Stomach (tissue), 9 donors: ENCODE measurements around the gene CEMIP. TPM values are rescaled to one million over a fixed set of nuclear protein-coding genes. Genes with fewer than 3 reads are reported as not detected.

Experiments used
- DNase-seq, 2 donors: peaks; one replicate each; pipeline versions ENCODE4 v3.0.0 to v3.0.0-alpha.2; 2013 to 2019
- H3K27ac ChIP-seq, 5 donors: fragments of 200-600 bp in 4 of 5; sonication (generic) in 4 of 5; one replicate each; pipeline ENCODE4 v1.5.1; 2013 to 2019; ENCODE audit warnings: mild to moderate bottlenecking in 1 of 5, moderate library complexity in 1 of 5
- H3K27me3 ChIP-seq, 3 donors: fragments of 200-600 bp; sonication (generic); one replicate each; pipeline ENCODE4 v1.5.1; 2017 to 2019; ENCODE audit warnings: mixed run types in 1 of 3
- H3K36me3 ChIP-seq, 4 donors: fragments of 200-600 bp; sonication (generic); 1 replicate in 3 of 4; 2 replicates in 1 of 4; pipeline ENCODE4 v1.5.1; 2016 to 2019
- H3K4me1 ChIP-seq, 4 donors: fragments of 200-600 bp; sonication (generic); one replicate each; pipeline ENCODE4 v1.5.1; 2016 to 2019
- H3K4me3 ChIP-seq, 4 donors: fragments of 200-600 bp; sonication (generic) in 3 of 4; one replicate each; pipeline ENCODE4 v1.5.1; 2016 to 2019; ENCODE audit warnings: mild to moderate bottlenecking in 1 of 4
- H3K9me3 ChIP-seq, 4 donors: fragments of 200-600 bp; sonication (generic); one replicate each; pipeline ENCODE4 v1.5.1; 2016 to 2019
- CTCF ChIP-seq, 7 experiments: fragments of 450-650 bp in 4 of 7; fragments of 200-600 bp in 3 of 7; sonication (generic) in 3 of 7; IDR thresholded peaks; one replicate each; pipeline ENCODE4 v1.5.1; 2016 to 2019; ENCODE audit warnings: antibody characterized with exemption in 7 of 7, control low read depth in 2 of 7, mild to moderate bottlenecking in 1 of 7
- EP300 ChIP-seq: sonication (generic); formaldehyde crosslinking; IDR thresholded peaks from one replicate; pipeline ENCODE4 v1.6.1; 2017; ENCODE audit warnings: antibody characterized with exemption
- POLR2A ChIP-seq, 4 donors: fragments of 450-650 bp; IDR thresholded peaks; one replicate each; pipeline ENCODE4 v1.6.1; 2016; ENCODE audit warnings: antibody characterized with exemption in 4 of 4, control low read depth in 2 of 4, mild to moderate bottlenecking in 1 of 4, moderate library complexity in 1 of 4
- POLR2AphosphoS5 ChIP-seq, 3 donors: sonication (generic); formaldehyde crosslinking; IDR thresholded peaks; one replicate each; pipeline ENCODE4 v1.6.1; 2016; ENCODE audit warnings: antibody characterized with exemption in 3 of 3
- WGBS, 5 donors: extraction: QIAGEN DNeasy Blood & Tissue Kit in 3 of 5; methylation state at CpG; one replicate each; pipeline versions ENCODE4 v1.1.5 to v1.1.7; 2013 to 2018; 5-methylcytosine and 5-hydroxymethylcytosine counted together
- intact Hi-C: fragments of 100-400 bp; cut with DNase I; formaldehyde crosslinking; loops from one replicate; pipeline ENCODE4 v1.15.1; 2023; ENCODE audit warnings: low total_unique reads
- polyA plus RNA-seq, 3 donors: library from polyadenylated mRNA; stranded (reverse); fragments of 200-250 nt; gene quantifications; one replicate each; pipeline ENCODE4 v1.2.3, GENCODE V29; 2013
- total RNA-seq, 5 donors: library from RNA; depleted of rRNA; stranded (reverse); fragments of >200 nt; gene quantifications; one replicate each; pipeline versions ENCODE4 v1.1.0 to v1.2.3, GENCODE V29; 2014 to 2016
- donor health status: healthy with polysubstance abuse.
- donor health status: Bipolar disorder and iron deficiency.
- donor health status: healthy.

CEMIP gene
- total and polyA plus RNA-seq, 8 donors, result 0.53 to 2.6 (median 1.4) TPM; not detected in 4

GRCh38 chr15:80923668-80924067 lies 144.5 kb downstream of the CEMIP start:
- Histone ChIP-seq H3K27ac (no peak overlapping the region), H3K4me3 (no peak overlapping the region), H3K27me3 (no peaks in the 10 kb centered on the region), H3K9me3 (no peaks in the 10 kb centered on the region), H3K36me3 (peaks cover 0 to 20% (median 9%) of the 10 kb centered on the region in 4 donors), H3K4me1 (no peaks in the 10 kb centered on the region)
- intact Hi-C loops, result no loop called here
- DNase-seq, result no peak
- WGBS, 5 donors, result 86 to 96% (median 94%) methylated on average over 6 of the region's 6 CpGs
- TF ChIP-seq POLR2AphosphoS5 (IDR thresholded peaks at IDR 0.05), result no peak
- no peak for TF ChIP-seq POLR2A (IDR thresholded peaks at IDR 0.05)
- no peak for TF ChIP-seq EP300
- no peak for TF ChIP-seq CTCF (IDR thresholded peaks at IDR 0.05)

GRCh38 chr15:80924278-80924677 lies 145.1 kb downstream of the CEMIP start:
- 91 to 96% (median 94%) methylated on average over 3 to 4 of the region's 4 CpGs for WGBS, 5 donors
- Histone ChIP-seq H3K27ac (no peak overlapping the region), H3K27me3 (no peaks in the 10 kb centered on the region), H3K4me1 (no peaks in the 10 kb centered on the region), H3K36me3 (peaks cover 0 to 20% (median 9%) of the 10 kb centered on the region in 4 donors), H3K4me3 (no peak overlapping the region), H3K9me3 (no peaks in the 10 kb centered on the region)
- DNase-seq, result no peak
- intact Hi-C loops, result no loop called here
- TF ChIP-seq POLR2A (IDR thresholded peaks at IDR 0.05), result no peak

GRCh38 chr15:80925597-80926059 lies 146.5 kb downstream of the CEMIP start:
- no peaks in the 10 kb centered on the region for H3K27me3 ChIP-seq
- DNase-seq, result no peak
- H3K4me3 ChIP-seq, result no peak overlapping the region
- H3K27ac ChIP-seq, result no peak overlapping the region
- H3K9me3 ChIP-seq, result no peaks in the 10 kb centered on the region
- 90 to 97% (median 94%) methylated on average over 17 of the region's 17 CpGs for WGBS, 5 donors
- H3K36me3 ChIP-seq, result peaks cover 0 to 20% (median 9%) of the 10 kb centered on the region in 4 donors
- TF ChIP-seq POLR2A (IDR thresholded peaks at IDR 0.05) (no peak), CTCF (IDR thresholded peaks at IDR 0.05) (no peak), POLR2AphosphoS5 (IDR thresholded peaks at IDR 0.05) (no peak), EP300 (no peak)
- H3K4me1 ChIP-seq, result no peaks in the 10 kb centered on the region
- intact Hi-C loops, result no loop called here

- H3K27ac ChIP-seq, result no peak overlapping the region
- no peaks in the 10 kb centered on the region for H3K9me3 ChIP-seq
- intact Hi-C loops, result no loop called here
- peaks cover 0 to 20% (median 8%) of the 10 kb centered on the region in 4 donors for H3K36me3 ChIP-seq
- no peak overlapping the region for H3K4me3 ChIP-seq
- no peaks in the 10 kb centered on the region for H3K4me1 ChIP-seq
- no peak for DNase-seq
- H3K27me3 ChIP-seq, result no peaks in the 10 kb centered on the region
- WGBS, 5 donors, result 89 to 96% (median 93%) methylated on average over 3 of the region's 3 CpGs
- no peak for TF ChIP-seq POLR2AphosphoS5 (IDR thresholded peaks at IDR 0.05)
- no peak for TF ChIP-seq POLR2A (IDR thresholded peaks at IDR 0.05)
- TF ChIP-seq EP300, result no peak
- TF ChIP-seq CTCF (IDR thresholded peaks at IDR 0.05), result no peak
These were observed 147.0 kb downstream of the CEMIP start for GRCh38 chr15:80926126-80926525.

GRCh38 chr15:80929225-80929624 lies 150.1 kb downstream of the CEMIP start:
- no peaks in the 10 kb centered on the region for H3K27me3 ChIP-seq
- H3K4me3 ChIP-seq, result no peak overlapping the region
- intact Hi-C loops, result no loop called here
- WGBS, 5 donors, result 93 to 98% (median 96%) methylated on average over 4 of the region's 4 CpGs
- H3K27ac ChIP-seq, result no peak overlapping the region
- no peaks in the 10 kb centered on the region for H3K9me3 ChIP-seq
- TF ChIP-seq CTCF (IDR thresholded peaks at IDR 0.05) (no peak), POLR2AphosphoS5 (IDR thresholded peaks at IDR 0.05) (no peak), EP300 (no peak), POLR2A (IDR thresholded peaks at IDR 0.05) (no peak)
- peaks cover 0 to 19% (median 5%) of the 10 kb centered on the region in 4 donors for H3K4me1 ChIP-seq
- H3K36me3 ChIP-seq, result no peaks in the 10 kb centered on the region
- no peak for DNase-seq
